ENCODE results near the gene HTT.

- no peak for TF ChIP-seq CTCF (IDR thresholded peaks at IDR 0.05; ENCODE audit: poor library complexity, severe bottlenecking)
- TF ChIP-seq POLR2AphosphoS5 (IDR thresholded peaks at IDR 0.05) = no peak
- no peak for TF ChIP-seq EZH2 (IDR thresholded peaks at IDR 0.05; ENCODE audit: borderline replicate concordance, insufficient read depth, low read length, poor library complexity, severe bottlenecking)
Observed at GRCh38 chr4:3046623-3047022, 27.9 kb upstream of the HTT start.
